Stimulated activated CD8-positive, alpha-beta memory T cell treated with anti-CD3 and anti-CD28 coated beads, Interleukin-7, amount 100 ng/mL, for 4 hours (primary cell): ENCODE results near the gene HOXB4.
"Not testable (repeated sequence)": the region's sequence is repeated elsewhere in the genome, so short reads cannot be mapped to it uniquely, and the experiment has no call there.

Source experiments
- DNase-seq, 2 donors: peaks; one replicate each; pipeline ENCODE4 v3.0.0-alpha.2; 2020; ENCODE audit warnings: low read depth in 2 of 2

The HOXB4 gene

DNA sequence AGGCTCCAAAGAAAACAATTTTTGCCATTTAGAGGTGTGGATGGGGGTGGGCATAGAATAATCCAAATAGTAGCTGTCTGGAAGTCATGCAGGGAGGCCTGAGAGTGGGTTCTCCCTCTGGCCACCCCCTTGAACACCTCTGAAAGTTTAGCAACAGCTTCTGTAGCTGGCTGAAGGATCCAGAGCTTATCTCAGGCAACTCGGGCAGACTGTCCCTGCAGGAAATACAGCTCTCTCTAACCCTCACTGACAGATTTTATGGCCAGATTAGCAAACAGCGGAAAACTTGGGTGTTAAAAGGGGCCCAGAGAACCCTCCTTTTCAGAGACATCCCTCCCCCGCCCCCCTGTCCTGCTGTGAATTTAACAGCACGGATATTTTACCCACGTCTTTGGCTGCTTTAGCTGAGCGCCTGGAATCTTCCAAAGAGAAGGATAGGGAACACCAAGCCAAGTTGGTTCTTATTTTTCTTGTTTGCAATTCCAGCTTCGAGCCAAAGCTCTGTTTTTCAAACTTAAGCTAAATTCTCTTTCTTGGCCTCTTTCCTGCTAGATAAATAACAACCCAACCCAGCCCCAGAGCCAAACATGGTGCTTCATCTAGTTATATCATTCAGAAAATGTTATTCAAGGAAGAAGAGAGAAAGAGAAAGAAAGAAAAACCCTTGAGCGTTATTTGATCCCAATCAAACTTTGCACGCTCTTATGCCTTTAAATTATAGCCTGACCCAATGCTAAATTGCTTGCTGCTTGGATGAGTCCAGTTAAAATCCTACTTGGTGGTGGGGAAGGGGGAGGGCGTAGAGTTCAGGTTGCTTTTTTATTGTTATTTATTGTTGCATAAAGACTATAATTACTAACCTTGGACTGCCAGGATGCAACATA is 31.0 kb downstream of the HOXB4 start:
- DNase-seq, result no peak

DNA sequence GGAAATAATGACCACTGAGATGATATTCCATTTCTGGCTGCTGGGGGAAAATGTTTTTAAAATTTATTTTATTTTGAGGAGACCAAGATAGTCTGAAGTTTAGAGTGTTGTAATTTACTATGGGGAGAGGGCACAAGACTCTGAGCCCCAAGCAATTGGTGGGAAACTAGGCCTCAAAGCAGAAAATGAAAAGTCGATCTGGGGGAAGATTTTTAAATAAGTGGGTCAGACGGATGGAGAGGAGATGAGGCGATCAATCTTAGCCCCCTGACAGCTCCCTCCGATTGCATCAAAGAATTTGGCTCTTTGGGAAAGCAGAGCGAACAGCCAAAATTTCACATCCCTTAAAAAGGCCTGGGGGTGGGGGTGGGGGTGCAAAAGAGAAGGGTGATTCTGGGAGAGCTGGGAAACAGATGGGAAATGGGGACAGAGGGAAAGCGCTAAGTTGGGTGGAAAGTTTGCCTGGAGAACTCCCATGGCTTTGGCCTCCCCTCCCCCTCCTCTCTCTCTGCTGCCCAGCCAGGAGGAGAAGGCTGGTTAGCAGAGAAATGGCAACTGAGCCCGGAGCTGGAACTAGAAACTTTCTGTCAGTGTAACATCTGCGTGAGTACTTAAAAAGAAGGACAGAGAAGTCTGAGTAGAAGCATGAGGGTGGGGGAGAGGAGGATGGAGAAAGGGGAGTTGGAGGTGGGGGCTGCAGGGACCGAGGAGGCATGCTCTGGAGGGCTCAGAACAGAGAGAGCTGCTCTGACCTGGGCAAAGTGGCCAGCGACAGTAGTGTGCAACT is 31.8 kb downstream of the HOXB4 start:
- no peak for DNase-seq

DNA sequence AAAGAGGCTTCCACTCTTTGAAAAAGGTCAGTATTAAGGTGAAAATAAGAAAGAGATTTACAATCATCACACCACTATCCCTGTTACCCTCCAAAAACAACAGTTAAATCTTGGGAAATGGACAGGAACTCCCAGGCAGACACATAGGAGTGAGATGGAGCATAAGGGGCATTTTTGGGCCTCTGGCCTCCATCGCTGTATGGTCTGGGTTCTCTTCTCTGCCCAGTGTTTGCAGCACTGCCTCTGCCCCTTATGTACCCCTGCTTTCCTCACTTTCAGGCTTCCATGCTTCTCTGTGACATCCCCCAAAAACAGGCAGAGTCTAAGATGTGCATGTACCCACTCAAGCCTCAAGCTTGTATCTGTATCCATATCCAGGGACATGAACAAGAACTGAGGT is 32.6 kb downstream of the HOXB4 start:
- no peak for DNase-seq

DNA sequence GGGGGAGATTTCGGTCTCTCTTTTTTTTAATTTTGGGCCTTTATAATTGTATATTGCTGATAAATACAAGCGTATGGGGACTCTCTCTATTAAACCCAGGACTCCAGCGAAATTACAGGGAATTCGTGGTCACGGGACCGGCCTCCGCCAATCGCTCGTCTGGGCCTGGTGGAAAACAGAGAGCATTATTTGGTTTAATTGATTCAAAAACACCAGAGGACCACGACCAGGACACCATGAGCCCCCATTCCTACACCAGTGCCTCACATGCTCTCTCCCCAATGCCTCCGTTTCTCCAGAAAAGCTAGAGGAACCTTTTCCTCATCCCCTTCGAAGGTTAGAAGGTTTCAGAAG is 33.2 kb downstream of the HOXB4 start, which contains the start of gene HOXB2:
Gene HOXB2 (minus strand): TSS at position 88 of the 354 bp plus-strand sequence. CDS start 198 bp downstream, outside the sequence.
- no peak for DNase-seq

DNA sequence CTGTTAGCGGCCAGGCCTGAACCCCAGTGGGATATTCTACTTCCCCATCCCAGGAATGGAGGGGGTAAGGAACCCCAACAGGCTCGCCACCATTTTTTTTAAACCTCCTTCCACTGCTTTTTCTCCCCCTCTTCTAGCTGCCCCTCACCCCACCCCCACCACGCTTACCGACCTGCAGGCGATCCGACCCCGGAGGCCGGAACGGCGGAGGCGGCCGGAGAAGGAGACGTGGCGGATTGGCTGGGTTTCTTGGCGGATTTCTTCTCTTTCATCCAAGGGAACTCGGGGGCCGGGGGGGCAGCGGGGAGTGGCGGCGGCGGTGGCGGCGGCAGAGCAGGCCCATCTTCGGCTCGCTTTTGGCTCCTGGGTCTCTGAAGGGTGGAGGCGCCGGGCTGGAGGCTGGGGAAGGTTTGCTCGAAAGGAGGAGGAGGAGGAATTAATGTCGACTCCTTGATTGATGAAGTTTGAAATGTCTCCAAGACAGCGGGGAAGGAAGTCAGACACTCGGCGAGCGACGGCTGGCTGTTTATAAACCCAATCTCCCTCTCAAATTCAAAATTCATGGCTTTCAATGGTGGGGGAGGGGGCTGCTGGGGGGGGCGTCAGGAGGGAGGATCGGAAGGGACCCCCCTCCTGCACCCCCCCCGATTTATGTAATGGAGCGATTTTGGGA is 33.7 kb downstream of the HOXB4 start:
- no peak for DNase-seq

DNA sequence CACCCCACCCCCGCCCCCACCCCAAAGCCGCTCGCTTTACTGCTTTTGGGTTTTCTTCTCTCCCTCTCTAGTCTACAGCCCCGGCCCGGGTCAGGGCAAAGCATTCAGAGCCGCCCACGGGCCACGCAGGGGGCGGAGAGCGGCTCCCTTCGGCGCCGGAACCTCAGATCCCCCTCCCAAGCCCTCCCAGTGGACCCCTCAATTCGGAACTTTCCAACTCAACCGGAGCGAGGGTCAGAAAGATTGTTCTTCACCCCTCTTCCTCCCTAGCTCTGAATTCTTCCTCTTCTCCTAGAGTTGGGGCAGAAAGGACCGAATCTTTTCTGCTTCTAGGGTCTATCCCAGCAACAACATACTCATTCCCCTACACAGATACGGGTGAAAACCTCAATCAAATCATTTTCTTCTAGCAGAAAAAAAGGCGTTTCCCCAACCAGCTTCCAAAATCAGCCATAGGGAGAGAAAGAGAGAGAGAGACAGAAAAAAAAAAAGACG is 34.2 kb downstream of the HOXB4 start:
- no peak for DNase-seq

DNA sequence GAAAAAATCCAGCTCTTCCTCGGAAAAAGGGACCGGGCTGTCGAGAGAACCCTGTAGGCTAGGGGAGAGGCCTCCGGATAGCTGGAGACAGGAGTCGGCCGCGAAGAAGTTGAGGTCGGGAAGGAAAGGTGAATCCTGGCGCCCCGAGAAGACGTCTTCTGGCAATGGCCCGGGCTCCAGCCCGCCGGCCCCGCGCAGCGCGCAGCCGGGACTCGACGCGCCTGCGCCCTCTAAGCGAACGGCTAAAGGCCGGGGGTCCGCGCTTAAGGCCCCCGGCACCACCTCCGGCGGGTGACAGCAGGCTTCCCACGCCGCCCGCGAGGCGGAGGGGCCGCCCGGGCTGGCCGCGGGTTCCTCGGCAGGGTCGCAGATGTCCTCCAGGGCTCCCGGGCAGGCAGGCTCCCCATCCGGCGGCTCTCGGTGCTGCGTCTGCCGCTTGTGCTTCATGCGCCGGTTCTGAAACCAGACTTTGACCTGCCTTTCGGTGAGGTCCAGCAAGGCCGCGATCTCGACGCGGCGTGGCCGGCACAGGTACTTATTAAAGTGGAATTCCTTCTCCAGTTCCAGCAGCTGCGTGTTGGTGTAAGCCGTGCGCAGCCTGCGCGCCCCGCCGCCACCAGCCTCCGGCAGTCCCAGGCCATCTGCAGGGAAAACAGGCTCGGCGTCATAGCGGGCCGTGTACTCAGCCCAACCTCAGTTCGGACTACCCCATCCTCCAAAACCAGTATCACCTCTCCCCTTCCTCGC is 34.9 kb downstream of the HOXB4 start:
- peak in 1 of 2 donors; percentile 32 for DNase-seq

DNA sequence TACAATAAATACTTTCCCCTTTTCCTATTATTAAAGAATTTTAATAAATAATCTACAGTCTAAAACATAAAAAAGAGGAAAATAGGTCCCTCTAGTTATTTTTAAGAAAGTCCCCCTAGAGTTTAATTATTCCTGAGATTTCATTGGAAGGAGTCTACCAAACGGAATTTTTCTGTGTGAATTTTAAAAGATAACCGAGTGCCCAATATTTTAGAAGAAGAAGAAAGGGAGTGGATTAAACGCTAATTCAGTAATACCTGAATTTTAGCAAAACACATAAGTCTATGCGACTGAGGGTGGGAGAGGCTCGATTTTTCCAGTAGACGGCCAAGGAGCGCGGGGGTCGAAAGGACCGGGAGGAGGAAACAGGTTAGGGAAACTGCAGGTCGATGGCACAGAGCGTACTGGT is 35.4 kb downstream of the HOXB4 start:
- no peak for DNase-seq

DNA sequence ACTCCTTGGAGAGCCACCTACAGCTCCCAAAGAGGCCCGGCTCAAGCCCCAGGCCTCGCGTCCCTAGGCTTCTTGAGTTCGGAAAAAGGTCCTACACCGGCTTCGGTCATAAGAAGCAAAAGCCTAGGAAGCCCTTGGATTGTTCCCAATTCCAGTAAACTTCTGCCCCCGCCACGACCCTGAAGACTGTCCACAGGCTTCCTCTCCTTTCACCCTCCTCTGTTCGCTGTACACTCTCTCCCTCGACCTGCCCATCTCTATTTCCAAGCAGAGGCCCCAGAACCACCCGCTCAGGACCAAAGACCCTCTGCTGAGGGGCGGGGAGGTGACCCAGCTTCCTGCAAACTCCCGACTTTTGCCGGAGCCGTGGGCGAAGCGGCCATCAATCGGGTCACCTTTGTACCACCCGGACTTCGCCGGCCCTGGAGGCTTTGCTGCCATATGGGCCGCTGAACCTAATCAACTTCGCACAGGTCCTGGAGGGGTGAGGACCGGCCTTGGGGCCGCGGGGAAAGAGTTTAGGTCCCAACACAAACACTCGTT is 36.0 kb downstream of the HOXB4 start:
- DNase-seq, result no peak

DNA sequence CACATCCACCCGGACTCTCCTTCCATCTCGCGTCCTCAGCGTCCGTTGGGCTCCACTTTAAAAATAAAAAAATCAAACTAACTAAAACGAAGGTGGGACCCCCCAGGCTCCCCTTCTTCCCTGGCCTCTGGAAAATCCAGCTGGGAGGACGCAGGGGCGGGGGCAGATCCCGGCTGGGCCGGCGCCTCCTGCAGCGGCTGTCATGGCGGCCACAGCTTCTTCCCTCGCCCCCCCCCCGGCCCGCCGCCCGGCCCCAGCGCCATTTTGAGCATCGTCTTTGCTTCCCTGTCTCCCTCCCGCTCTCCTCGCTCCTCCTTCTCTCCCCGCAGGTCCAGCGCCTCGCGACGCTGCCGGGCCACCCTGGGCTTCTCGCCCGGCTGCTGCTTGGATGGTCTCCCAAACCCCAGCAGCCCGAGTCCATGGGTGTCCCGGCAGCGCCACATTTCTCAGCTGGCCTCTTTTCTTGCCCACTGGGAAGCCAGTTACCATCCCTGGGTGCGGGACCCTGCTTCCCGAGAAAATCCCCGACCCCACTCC is 36.5 kb downstream of the HOXB4 start:
- no peak for DNase-seq

DNA sequence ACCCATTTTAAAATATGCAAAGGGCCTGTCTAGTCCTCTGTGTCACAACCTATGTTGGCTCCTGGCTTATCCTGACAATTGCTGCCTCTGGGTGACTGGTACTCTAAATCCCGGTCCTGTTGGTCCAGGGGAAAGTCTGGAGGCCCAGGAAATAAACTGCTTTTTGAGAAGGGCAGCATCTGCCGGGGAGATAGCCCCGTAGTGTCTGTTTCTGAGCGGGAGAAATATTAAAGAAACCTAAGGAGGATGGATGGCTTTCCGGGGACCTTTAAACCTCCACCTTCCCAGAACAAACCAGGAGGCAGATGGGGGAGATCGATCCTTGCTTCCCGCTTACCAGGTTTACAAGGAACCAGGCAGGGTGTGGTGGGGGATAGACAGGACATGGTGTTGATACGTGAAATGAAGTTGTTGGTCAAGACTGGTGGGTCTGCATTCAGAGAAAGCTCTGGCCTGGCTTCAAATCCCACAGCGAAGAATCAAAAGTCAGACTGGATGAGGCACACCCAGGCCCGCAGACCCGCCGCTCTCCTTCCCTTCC is 37.0 kb downstream of the HOXB4 start:
- DNase-seq, result no peak

DNA sequence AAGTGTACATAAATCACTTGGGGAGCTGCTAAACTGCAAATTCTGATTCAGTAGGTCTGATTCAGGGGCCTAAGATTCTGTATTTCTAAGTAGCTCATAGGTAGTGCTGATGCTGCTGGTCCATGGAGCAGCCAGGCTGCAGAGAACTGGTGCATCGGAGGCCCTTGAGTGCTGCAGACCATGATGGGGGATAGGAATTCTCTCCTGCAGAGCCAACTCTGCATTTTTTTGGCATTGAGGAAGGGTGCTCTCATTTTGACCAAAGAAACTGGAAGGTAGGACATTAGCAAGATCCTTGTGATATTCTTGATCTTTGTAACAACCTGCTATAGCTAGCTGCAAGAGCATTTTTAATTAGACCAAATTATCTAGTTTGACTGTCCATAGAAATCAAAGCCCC is 37.9 kb downstream of the HOXB4 start:
- DNase-seq, result no peak

DNA sequence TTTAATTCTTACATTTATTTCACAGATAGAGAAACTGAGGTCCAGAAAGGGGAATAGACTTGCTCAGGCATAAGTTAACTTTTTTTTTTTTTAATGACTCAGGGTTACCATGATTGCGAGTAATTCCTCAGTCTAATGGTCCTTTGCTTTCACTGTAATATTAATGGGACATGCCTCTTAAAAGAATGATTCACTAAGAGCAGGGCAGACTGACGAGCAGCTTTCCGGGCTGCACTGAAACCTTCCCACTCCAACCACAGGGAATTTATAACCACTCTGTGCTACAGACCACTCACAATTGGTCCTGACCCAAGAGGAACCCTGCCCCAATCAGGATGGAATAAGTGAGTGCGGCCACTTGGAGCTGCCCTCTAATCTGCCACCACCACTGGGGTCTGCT is 39.0 kb downstream of the HOXB4 start:
- no peak for DNase-seq

DNA sequence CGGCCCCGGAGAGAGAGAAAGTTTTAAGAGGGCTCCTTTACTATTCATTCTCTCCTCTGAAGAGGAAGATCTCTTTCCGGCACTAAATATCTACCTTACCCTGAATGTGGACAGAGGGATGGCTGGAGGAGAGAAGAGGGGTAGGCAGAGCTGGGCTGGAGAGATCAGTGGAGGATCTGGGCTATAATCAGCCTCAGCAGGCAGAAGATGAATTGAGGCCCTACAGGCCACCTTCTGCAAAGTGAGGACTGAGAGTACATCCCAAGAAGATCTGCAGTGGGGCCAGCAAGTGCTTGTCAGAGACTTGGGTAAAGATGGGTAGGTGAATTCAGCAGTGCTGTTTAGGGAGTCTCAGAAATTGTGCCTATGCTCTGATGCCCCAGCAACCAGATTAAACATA is 40.8 kb downstream of the HOXB4 start:
- no peak for DNase-seq

DNA sequence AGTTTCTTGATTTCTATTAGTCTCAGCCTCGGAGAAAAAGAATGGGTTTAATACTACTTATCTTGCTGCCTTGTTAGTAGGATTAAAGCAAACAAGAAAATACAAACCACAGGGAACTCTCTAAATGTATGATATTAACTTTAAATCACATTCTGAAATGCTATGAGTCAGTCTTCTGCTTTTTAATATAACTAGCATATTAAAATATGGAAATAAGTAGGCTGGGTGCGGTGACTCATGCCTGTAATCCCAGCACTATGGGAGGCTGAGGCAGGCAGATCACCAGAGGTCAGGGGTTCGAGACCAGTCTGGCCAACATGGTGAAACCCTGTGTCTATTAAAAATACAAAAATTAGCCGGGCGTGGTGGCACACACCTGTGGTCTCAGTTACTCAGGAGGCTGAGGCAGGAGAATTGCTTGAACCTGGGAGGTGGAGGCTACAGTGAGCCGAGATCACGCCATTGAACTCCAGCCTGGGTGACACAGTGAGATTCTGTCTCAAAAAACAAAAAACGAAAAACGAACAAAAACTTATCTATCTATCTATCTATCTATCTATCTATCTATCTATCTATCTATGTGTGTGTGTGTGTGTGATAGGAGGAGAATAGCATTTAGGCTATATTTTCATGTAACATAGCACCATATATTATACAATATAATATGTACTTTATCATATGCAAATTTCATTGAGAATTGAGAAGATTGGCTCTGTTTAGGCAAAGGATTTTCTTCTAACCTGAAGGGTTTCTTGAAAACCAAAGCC is 42.2 kb downstream of the HOXB4 start:
- not testable (repeated sequence) for DNase-seq

DNA sequence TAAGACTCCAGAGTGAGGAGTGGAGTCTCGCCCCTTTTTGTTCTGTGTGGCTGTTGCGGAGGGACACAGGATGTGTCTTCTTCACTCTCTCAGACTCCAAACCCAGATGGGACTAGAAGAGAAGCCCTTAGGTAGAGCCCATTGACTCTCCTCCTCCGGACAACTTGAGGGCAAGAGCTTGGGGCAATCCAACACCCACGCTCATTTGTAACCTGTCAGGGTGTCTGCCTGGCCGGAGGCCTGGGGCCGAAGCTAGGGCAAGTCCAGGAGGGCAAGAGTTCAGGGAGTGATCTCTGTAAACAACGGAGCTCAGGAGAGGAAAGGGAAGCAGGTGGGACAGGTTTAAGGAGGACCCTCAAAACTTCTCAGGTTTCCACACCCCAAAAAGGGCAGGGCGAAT is 45.9 kb downstream of the HOXB4 start:
- no peak for DNase-seq

DNA sequence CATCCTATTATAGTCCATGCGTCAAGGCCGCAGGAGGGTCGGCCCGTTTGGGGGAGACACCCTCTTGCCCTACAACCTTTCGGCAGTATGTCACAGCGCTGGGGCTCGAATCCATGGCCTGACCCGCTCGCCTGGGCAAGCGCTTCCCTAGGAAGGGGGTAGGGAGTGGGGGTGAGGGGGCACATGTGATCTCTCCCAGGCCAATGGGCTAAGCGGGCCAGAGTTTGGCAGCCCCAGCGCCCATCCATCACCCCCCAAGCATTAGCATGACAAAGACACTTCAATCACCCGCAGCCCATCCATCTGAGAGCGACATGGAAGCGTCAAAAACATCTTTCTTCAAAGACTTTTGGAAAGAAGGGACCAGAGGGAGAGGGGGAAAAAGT is 47.3 kb downstream of the HOXB4 start, which contains the start of gene HOXB1:
Gene HOXB1 (minus strand): TSS at position 125 of the 386 bp plus-strand sequence. CDS start 107 bp downstream, at position 18.
- DNase-seq, result no peak

DNA sequence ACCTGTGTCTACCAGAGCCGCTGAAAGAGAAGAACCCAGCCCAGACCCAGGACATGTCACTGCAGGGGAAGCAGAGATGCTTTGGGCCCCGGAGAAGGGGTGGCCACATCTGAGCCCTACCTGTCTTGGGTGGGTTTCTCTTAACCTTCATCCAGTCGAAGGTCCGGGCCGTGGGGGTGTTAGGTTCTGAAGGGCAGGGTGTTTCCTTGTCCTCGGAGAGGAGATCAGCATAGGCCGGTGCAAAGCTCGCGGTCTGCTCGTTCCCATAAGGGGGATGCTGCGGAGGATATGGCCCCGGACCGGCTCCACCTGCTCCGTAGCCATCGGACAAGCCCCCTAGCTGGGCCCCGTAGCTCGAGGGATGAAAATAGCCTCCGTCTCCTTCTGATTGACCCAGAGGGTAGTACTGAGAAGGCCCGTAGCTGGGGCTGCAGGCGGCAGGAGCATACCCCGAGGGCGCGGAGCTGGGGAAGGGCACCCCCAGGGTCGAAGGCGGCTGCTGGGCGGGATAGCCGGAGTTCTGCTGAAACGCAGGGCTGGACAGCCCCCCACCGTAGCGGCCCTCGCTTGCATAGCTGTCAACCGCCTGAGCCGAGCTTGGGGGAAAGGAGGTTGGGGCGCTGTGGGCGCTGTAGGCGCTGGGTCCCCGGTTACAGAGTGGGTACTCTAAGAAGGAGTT is 47.8 kb downstream of the HOXB4 start:
- DNase-seq, result no peak

DNA sequence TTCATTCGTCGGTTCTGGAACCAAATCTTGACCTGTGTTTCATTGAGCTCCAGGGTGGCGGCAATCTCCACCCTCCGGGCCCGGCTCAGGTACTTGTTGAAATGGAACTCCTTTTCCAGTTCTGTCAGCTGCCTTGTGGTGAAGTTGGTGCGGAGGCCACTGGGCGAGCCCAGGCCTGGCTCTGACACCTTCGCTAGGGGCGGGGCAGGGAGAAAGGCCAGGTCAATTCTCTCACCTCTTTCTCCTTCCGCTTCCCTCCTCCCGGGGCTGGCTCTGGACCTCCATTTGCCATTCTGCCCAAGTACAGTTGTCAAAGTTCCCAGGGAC is 48.5 kb downstream of the HOXB4 start:
- no peak for DNase-seq
